Skin epidermis (tissue), 12 donors: ENCODE data around the gene CMBL.
"Not testable (repeated sequence)": the region's sequence is repeated elsewhere in the genome, so short reads cannot be mapped to it uniquely, and the experiment has no call there.

Experiments
- H3K27ac ChIP-seq, 21 experiments: fragments of 200-600 bp; sonication (generic) in 11 of 21; one replicate each; pipeline ENCODE4 v1.5.0; 2020; ENCODE audit warnings: mild to moderate bottlenecking in 3 of 21, inconsistent platforms in 2 of 21, moderate library complexity in 2 of 21
- H3K4me3 ChIP-seq, 7 experiments: fragments of 200-600 bp; sonication (generic) in 2 of 7; one replicate each; pipeline ENCODE4 v1.5.0; 2020; ENCODE audit warnings: inconsistent platforms in 2 of 7, mild to moderate bottlenecking in 2 of 7, moderate library complexity in 1 of 7

The CMBL gene

DNA sequence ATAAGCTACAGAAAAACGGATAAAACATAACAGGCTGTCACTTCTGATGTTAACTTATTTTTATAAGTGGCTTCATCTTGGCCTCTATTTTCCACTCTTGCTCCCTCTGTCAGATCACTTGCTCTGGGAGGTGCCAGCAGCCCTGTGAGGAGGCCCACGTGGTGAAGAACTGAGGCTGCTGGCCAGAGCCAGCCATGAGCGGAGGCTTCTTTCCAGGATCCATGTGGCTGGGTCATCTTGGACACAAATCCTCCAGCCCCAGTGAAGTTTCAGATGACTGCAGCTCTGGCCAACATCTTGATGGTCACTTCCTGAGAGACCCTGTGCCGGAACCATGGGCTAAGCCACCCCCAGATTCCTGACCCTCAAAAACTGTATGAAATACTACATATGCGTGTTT is 7.5 kb upstream of the CMBL start:
- H3K4me3 ChIP-seq, result no peak overlapping the region
- H3K27ac ChIP-seq, result no peak overlapping the region

GRCh38 chr5:10311595-10312425 is 4.1 kb upstream of the CMBL start:
- H3K27ac ChIP-seq, result no peak overlapping the region

GRCh38 chr5:10310835-10311570 is 3.3 kb upstream of the CMBL start:
- H3K27ac ChIP-seq, H3K4me3 ChIP-seq: not testable (repeated sequence)

More at GRCh38 chr5:10311595-10312425, 4.1 kb upstream of the CMBL start:
- no peak overlapping the region for H3K4me3 ChIP-seq

- H3K27ac ChIP-seq, result no peak overlapping the region
Measured at GRCh38 chr5:10310066-10310779, 2.5 kb upstream of the CMBL start.

DNA sequence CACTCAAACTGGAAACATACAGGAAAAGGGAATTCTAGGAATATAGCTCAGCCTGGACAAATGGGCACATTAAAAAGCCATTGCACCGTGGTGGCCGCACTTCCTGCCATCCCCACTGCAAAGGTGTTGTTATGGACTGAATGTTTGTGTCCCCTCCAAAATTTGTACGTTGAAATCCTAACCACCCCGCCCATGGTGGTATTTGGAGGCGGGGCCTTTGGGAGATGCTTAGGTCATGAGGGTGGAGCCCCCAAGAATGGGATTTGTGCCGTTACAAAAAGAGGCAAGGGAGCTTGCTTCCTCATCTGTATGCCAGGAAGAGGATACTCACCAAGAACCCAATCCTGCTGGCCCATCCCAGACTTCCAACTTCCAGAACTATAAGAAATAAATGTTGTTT is 1.1 kb upstream of the CMBL start:
- H3K4me3 ChIP-seq, result no peak overlapping the region
- no peak overlapping the region for H3K27ac ChIP-seq

More at GRCh38 chr5:10310066-10310779, 2.5 kb upstream of the CMBL start:
- H3K4me3 ChIP-seq, result no peak overlapping the region

DNA sequence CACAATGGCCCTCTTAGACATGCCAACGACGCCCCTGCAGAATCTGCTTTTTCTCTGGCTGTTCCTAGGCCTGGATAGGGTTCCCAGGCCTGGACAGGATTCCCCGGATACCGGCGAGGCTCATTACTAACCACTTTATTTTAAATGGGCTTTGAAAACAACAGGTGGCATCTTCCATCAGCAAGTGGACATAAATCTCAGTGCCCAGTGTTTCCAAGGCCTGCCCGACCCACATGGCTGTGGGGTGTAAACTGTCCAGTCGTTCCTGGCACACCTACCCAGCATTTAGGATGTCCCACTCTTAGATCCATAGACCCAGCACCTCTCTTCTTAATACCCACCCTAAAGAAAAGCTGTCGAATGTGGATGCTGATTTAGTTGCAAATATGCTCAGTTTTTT is 896 bp downstream of the CMBL start:
- Histone ChIP-seq H3K4me3 (peak overlapping the region in 5 of 7 experiments; percentile 29 to 55 (median 39)), H3K27ac (peak overlapping the region in 4 of 21 experiments; percentile 45 to 78 (median 63))

DNA sequence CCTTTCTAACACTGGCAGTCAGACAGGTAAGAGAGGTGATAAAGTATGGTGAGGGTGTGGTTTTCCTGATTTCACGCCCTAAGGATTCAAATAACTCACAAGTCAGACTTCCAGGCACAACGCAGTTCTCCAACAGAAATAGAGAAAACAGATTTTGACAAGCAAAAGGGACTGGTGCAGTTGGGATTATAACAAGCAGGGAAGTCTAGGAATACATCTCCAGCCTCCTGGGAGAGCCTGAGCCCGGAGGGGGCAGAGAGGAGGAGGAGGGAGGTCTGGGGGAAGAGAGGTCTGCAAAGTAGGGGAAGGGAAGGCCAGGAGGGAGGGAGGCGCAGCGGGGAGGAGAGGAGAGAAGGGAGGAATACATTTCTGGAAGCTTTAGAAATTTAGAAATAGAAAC is 1.6 kb downstream of the CMBL start:
- Histone ChIP-seq H3K4me3 (no peak overlapping the region), H3K27ac (peak overlapping the region in 1 of 21 experiments; percentile 32)

GRCh38 chr5:10304932-10305331 is 2.8 kb downstream of the CMBL start:
- Histone ChIP-seq H3K27ac (no peak overlapping the region), H3K4me3 (no peak overlapping the region)

GRCh38 chr5:10303699-10304170 is 4.0 kb downstream of the CMBL start:
- Histone ChIP-seq H3K27ac (no peak overlapping the region), H3K4me3 (no peak overlapping the region)

GRCh38 chr5:10303201-10303600 is 4.5 kb downstream of the CMBL start:
- Histone ChIP-seq H3K4me3 (no peak overlapping the region), H3K27ac (no peak overlapping the region)

GRCh38 chr5:10301842-10302610 is 5.7 kb downstream of the CMBL start:
- Histone ChIP-seq H3K4me3 (no peak overlapping the region), H3K27ac (no peak overlapping the region)

DNA sequence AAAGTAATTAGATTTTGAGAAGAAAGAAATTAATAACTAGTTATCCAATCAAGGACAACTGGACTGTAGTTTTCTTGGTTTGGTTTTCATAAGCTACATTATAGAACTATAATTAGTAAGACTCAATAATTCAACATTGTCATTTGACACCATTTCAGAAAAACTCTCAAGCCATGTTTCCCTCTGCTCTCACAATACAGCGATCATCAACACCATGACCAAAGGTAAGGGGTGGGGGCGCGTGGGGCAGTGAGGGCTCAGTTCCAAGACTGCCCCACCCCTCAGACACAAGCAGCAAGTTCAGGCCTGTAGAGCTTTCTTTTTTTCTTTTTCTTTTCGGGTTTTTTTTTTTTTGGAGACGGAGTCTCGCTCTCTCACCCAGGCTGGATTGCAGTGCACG is 6.4 kb downstream of the CMBL start:
- Histone ChIP-seq H3K4me3 (no peak overlapping the region), H3K27ac (no peak overlapping the region)

DNA sequence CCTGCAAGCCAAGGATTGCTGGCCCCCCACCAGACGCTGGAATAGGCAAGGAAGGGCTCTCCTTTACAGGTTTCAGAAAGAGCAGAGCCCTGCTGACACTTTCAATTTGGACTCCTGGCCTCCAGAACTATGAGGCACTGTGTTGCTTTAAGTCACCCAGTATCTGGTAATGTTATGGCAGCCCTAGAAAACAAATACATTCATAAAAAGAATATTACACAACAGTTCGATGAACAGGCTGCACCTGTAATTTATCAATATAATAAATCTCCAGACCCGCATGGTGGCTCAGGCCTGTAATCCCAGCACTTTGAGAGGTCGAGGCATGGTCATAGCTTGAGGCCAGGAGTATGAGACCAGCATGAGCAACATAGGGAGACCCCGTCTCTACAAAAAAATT is 7.5 kb downstream of the CMBL start:
- Histone ChIP-seq H3K27ac (no peak overlapping the region), H3K4me3 (no peak overlapping the region)

GRCh38 chr5:10297646-10298204 is 10.0 kb downstream of the CMBL start:
- Histone ChIP-seq H3K27ac (no peak overlapping the region), H3K4me3 (no peak overlapping the region)

GRCh38 chr5:10295619-10296326 is 11.9 kb downstream of the CMBL start:
- H3K4me3 ChIP-seq, result no peak overlapping the region
- H3K27ac ChIP-seq, result no peak overlapping the region

DNA sequence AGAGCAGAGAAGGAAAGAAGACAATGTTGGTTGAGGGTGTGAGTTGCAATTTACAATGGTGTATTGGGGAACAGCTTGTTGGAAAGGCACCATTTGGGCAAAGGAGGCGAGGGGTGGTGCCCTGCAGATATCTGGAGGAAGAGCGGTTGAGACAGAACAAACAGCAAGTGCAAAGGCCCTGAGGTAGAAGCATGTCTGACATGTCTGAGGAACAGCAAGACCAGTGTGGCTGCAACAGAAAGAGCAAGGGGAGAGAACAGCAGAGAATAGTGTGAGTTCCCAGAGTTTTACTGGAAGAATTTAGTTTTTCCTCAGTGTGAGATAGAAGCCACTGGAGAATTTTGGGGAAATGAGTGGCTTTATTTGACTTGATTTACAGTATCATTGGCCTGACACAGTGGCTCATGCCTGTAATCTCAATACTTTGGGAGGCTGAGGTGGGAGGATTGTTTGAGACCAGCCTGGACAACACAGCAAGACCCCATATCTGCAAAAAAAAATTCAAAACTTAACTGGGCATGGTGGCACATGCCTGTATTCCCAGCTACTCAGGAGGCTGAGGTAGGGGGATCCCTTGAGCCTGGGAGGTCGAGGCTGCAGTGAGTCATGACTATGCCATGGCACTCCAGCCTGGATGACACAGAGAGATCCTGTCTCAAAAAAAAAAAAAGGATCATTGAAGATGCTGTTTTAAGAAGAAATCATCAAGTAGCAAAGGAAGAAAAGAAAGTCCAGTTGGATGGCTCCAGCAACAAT is 13.6 kb downstream of the CMBL start:
- no peak overlapping the region for H3K4me3 ChIP-seq
- no peak overlapping the region for H3K27ac ChIP-seq

- Histone ChIP-seq H3K4me3 (no peak overlapping the region), H3K27ac (no peak overlapping the region)
Measured at GRCh38 chr5:10291692-10292339, 15.9 kb downstream of the CMBL start.
